WERI-Rb-1 (cell line): ENCODE data around the gene IGFBP7.

Experiments
- DNase-seq: peaks from one replicate; pipeline ENCODE4 v3.0.0-alpha.2; 2020
- H3K27ac ChIP-seq: fragments of 250-450 bp; sonication (Bioruptor Pico); 2 replicates; pipeline ENCODE4 v1.5.1; 2020; ENCODE audit warnings: mild to moderate bottlenecking, moderate library complexity
- H3K27me3 ChIP-seq: fragments of 250-450 bp; sonication (Bioruptor Pico); 2 replicates; pipeline ENCODE4 v1.5.1; 2021; ENCODE audit warnings: mild to moderate bottlenecking, low read depth, moderate library complexity; ENCODE audit not compliant: insufficient read depth, severe bottlenecking
- H3K36me3 ChIP-seq: fragments of 250-450 bp; sonication (Bioruptor Pico); 2 replicates; pipeline ENCODE4 v1.5.1; 2020; ENCODE audit warnings: mild to moderate bottlenecking, moderate library complexity
- H3K4me3 ChIP-seq: 2 replicates; pipeline ENCODE4 v1.5.1; 2011; ENCODE audit warnings: low read depth, mild to moderate bottlenecking, control low read depth, low read length
- H3K9me3 ChIP-seq: fragments of 250-450 bp; sonication (Bioruptor Pico); 2 replicates; pipeline ENCODE4 v1.5.1; 2021; ENCODE audit warnings: mild to moderate bottlenecking, moderate library complexity; ENCODE audit not compliant: severe bottlenecking
- TF ChIP-seq, protein P1 (sequence below): IDR thresholded peaks from 2 replicates; pipeline ENCODE4 v1.5.1; 2011; ENCODE audit warnings: low read depth, mild to moderate bottlenecking, control low read depth, inconsistent platforms, low read length

IGFBP7 gene

DNA sequence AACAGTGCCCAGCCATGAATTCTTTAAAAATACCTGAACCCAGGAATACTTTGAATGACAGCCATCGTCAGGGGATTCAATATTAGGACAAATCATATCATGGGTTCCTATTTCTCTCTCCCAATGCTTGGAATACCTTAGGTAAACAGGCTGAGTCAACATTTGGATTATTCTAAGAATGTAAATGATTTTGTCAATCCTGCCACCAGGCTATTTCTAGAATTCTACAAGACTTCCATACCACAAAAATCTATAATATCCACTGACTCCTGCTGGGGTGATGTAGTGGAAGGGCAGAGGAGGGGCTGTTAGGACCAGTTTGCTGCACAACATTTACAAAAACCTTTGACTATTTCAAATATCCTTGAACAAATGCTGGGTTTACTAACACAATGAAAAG, 65.2 kb downstream of the IGFBP7 start:
- H3K4me3 ChIP-seq = no peak overlapping the region
- H3K27ac ChIP-seq = no peak overlapping the region
- no peak for DNase-seq
- no peaks in the 10 kb centered on the region for H3K9me3 ChIP-seq
- no peaks in the 10 kb centered on the region for H3K36me3 ChIP-seq
- no peaks in the 10 kb centered on the region for H3K27me3 ChIP-seq
- TF ChIP-seq, protein P1, sequence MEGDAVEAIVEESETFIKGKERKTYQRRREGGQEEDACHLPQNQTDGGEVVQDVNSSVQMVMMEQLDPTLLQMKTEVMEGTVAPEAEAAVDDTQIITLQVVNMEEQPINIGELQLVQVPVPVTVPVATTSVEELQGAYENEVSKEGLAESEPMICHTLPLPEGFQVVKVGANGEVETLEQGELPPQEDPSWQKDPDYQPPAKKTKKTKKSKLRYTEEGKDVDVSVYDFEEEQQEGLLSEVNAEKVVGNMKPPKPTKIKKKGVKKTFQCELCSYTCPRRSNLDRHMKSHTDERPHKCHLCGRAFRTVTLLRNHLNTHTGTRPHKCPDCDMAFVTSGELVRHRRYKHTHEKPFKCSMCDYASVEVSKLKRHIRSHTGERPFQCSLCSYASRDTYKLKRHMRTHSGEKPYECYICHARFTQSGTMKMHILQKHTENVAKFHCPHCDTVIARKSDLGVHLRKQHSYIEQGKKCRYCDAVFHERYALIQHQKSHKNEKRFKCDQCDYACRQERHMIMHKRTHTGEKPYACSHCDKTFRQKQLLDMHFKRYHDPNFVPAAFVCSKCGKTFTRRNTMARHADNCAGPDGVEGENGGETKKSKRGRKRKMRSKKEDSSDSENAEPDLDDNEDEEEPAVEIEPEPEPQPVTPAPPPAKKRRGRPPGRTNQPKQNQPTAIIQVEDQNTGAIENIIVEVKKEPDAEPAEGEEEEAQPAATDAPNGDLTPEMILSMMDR = no peak

DNA sequence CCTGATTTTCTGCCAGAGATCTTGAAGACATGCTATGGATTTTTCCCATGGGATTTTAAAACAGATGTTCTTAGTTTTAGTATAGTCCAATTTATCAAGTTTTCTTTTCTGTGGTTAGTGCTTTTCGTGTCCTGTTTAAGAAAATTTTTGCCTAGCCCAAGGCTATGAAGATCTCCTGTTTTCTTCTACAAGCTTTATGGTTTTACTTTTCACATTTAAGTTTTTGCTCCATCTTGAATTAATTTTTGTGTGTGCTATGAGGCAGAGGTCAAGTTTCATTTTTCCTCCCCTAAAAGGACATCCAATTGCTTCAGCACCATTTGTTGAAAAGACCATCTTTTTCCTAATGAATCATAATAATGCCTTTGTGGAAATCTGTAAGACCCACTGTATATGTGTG, 65.9 kb downstream of the IGFBP7 start:
- no peaks in the 10 kb centered on the region for H3K27me3 ChIP-seq
- DNase-seq = no peak
- no peak overlapping the region for H3K4me3 ChIP-seq
- H3K27ac ChIP-seq = no peak overlapping the region
- no peaks in the 10 kb centered on the region for H3K36me3 ChIP-seq
- TF ChIP-seq, protein P1 = no peak
- H3K9me3 ChIP-seq = no peaks in the 10 kb centered on the region

DNA sequence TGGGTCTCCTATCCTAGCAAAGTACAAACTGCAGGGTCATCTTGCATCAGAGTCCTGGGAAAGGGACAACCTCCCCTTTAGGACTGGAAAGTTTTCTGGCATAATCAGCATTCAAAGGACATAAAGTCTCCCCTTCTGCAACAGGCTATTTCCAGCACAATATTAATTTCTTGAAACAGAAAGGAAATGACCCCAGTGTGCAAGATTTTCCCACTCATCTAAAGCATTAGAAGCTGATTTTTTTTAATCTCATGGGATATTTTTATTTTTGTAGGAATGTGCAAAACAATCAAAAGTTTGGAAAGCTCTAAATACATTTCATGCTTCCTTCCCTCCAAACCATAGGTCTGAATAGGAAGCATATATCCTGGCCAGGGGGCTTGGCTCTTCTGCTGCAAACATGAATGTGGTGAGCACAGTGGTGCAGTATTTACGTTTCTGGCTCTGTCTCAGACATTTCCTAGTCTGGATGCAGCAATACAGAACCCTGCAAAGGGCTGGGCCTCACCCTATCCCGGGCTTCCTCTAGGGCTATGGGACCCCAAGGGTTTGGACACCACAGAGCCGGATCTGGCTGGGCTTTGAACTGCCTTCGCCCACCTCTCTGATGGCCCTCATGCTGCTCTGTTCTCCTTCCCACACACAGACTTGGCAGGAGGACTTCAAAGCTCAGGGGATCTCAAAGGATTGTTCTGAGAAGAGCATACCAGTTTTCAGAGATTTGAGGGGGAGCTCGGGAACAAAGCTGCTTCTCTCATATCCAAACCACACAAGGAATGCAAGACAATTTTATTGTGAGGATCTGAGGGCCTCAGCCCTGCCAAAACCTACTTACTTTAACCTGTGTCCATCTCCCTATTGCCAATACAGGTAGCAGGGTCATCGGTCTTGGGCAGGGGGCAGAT, 66.6 kb downstream of the IGFBP7 start:
- no peak for DNase-seq
- no peaks in the 10 kb centered on the region for H3K9me3 ChIP-seq
- H3K36me3 ChIP-seq = no peaks in the 10 kb centered on the region
- TF ChIP-seq, protein P1 = no peak
- no peak overlapping the region for H3K4me3 ChIP-seq
- no peak overlapping the region for H3K27ac ChIP-seq
- no peaks in the 10 kb centered on the region for H3K27me3 ChIP-seq

DNA sequence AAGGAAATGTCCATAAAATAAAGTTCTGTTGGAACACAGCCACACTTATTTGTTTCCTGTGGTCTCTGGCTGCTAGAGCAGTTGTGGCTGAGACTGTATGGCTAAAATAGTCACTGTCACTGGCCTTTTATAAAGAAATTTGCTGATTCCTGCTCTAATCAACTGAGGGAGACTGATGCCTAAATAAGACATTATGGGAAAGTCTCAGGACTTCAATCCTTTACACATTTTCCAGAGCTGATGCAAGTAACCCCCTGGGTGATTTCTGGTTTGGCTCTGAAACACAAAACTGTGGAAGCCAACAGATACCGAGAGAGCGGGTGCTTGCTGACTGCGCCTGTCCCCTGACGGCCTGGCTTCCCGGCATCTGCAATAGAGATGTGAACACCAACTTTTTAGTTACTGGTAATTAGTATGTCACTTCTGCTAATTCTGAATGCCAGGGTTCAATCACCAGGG, 67.4 kb downstream of the IGFBP7 start:
- Histone ChIP-seq H3K9me3 (no peaks in the 10 kb centered on the region), H3K36me3 (no peaks in the 10 kb centered on the region), H3K27ac (no peak overlapping the region), H3K4me3 (no peak overlapping the region), H3K27me3 (no peaks in the 10 kb centered on the region)
- TF ChIP-seq, protein P1 = no peak
- no peak for DNase-seq

DNA sequence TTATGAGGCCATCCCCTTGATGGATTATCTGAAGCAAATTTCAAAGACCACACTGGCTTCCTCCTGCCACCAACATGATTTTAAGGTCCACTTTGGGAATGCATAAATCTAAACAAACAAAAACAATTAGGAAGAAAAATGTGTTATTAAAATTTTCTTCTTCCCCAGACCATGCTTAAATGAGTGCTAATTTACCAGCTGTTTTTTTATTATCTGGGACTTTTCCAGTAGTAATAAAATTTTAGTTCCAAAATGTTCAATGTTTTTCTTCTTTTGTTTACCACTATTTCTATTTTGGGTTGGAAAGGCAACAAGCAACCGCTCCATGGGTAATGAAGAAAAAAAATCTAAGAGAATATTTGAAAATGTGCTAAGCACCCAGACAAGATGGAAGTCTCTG, 69.2 kb downstream of the IGFBP7 start:
- Histone ChIP-seq H3K9me3 (no peaks in the 10 kb centered on the region), H3K4me3 (no peak overlapping the region), H3K27ac (no peak overlapping the region), H3K36me3 (no peaks in the 10 kb centered on the region), H3K27me3 (no peaks in the 10 kb centered on the region)
- DNase-seq = no peak
- TF ChIP-seq, protein P1 = no peak

DNA sequence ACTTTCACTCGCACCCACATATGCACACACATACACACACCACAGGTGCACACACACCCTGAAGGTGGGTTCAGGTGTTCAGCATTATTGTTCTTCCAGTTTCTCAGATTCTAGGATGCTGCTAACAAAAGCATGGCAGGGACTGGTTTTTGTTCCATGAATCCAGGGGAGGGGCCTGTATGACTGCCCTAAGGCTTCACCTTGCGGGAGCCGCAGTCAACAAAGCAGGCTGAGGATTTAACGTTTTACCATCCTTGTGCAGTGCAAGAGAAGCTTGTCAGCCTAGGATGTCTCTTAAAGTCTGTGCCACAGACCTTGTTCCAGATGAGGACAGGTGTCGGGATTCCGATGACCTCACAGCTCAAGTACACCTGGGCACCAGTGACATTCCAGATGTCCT, 69.7 kb downstream of the IGFBP7 start:
- no peak overlapping the region for H3K27ac ChIP-seq
- DNase-seq = no peak
- TF ChIP-seq, protein P1 = no peak
- no peak overlapping the region for H3K4me3 ChIP-seq
- no peaks in the 10 kb centered on the region for H3K9me3 ChIP-seq
- H3K27me3 ChIP-seq = no peaks in the 10 kb centered on the region
- no peaks in the 10 kb centered on the region for H3K36me3 ChIP-seq
